ENCODE measurements around the gene TOMM22. TPM values are rescaled to one million over a fixed set of nuclear protein-coding genes. Genes with fewer than 3 reads are reported as not detected.

Gene TOMM22
- total and polyA plus RNA-seq, 4 donors: 25.6 to 57.7 (median 29.2) TPM

DNA sequence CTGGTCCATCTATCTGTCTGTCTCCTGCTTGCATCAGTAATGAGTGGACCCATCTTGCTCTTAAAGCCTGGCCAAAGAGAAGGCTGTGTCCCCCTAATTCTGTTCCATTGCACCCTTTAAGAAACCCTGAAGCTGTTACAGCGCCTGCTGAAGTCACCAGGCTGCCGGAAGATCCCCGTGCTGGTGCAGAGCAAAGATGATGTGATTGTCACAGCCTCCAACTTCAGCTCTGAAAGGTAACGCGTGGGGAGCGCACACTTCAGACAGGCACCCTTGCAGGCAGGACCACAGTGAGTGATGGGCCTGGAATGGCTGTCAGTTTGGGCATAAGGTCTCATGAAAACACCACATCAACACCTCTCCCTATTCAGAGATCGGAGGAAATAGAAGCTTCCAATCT, 42.4 kb downstream of the TOMM22 start:
- no peaks in the 10 kb centered on the region for H3K4me1 ChIP-seq (ENCODE audit: control insufficient read depth in 5 of 5, insufficient read depth in 5 of 5, low read length in 5 of 5)
- DNase-seq: no peak
- no peaks in the 10 kb centered on the region for H3K9me3 ChIP-seq (ENCODE audit: control insufficient read depth in 4 of 4, insufficient read depth in 3 of 4, low read length in 3 of 4)
- TF ChIP-seq CTCF (IDR thresholded peaks at IDR 0.05; ENCODE audit: control extremely low read depth, extremely low read depth): no peak
- H3K27me3 ChIP-seq (ENCODE audit: control insufficient read depth in 3 of 3, insufficient read depth in 3 of 3, low read length in 2 of 3): no peaks in the 10 kb centered on the region
- 97 to 98% methylated on average over 7 of the region's 7 CpGs for WGBS, 2 donors
- peaks cover 50 to 75% (median 59%) of the 10 kb centered on the region in 4 donors for H3K36me3 ChIP-seq (ENCODE audit: control insufficient read depth in 4 of 4, insufficient read depth in 4 of 4, low read length in 4 of 4)
- H3K9ac ChIP-seq (ENCODE audit: insufficient read depth in 1 of 2, low read length in 2 of 2): no peak overlapping the region
- no peak for ATAC-seq (ENCODE audit: insufficient read depth, low FRiP score)
- H3K27ac ChIP-seq (ENCODE audit: low read depth in 1 of 2, low read length in 1 of 2): no peak overlapping the region
- H3K4me3 ChIP-seq: no peak overlapping the region

DNA sequence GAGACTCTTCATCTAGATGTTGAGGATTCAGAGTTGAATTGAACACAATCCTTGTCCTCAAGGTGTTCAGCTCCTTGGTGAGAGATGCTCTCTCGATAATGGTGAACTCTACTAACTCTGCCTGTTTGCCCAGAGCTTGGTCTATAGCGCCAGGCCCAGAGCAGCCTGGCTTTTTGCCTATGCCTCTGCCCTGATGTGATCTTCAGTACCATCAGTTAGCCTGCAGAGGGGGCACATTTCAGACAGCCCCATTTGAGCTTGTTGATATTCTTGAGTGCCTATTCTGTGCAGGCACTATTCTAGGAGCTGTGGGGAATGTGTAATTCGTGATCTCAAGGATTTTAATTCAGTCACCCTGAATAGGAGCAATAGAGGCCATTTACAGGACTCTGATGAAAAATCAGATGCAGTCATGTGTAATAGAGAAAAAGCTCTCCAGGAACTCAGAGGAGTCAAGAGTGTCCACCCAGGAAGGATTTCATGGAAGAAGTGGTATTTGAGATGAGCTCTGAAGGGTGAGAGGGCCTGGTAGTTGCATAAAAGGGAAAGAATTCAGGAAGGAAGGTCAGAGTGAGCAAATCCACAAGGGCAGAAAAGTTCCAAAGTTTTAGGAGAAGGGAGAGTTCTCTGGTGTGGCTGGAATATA, 43.3 kb downstream of the TOMM22 start:
- Histone ChIP-seq H3K9ac (ENCODE audit: insufficient read depth in 1 of 2, low read length in 2 of 2) (no peak overlapping the region), H3K4me1 (ENCODE audit: control insufficient read depth in 5 of 5, insufficient read depth in 5 of 5, low read length in 5 of 5) (no peaks in the 10 kb centered on the region), H3K27me3 (ENCODE audit: control insufficient read depth in 3 of 3, insufficient read depth in 3 of 3, low read length in 2 of 3) (no peaks in the 10 kb centered on the region), H3K27ac (ENCODE audit: low read depth in 1 of 2, low read length in 1 of 2) (no peak overlapping the region), H3K9me3 (ENCODE audit: control insufficient read depth in 4 of 4, insufficient read depth in 3 of 4, low read length in 3 of 4) (no peaks in the 10 kb centered on the region), H3K4me3 (no peak overlapping the region), H3K36me3 (ENCODE audit: control insufficient read depth in 4 of 4, insufficient read depth in 4 of 4, low read length in 4 of 4) (peaks cover 57 to 82% (median 67%) of the 10 kb centered on the region in 4 donors)
- ATAC-seq (ENCODE audit: insufficient read depth, low FRiP score) (peak; percentile 53), DNase-seq (no peak)
- WGBS, 2 donors: 81 to 83% methylated on average over 3 of the region's 3 CpGs
- TF ChIP-seq CTCF (IDR thresholded peaks at IDR 0.05; ENCODE audit: control extremely low read depth, extremely low read depth): no peak

- no peak overlapping the region for H3K4me3 ChIP-seq
- no peaks in the 10 kb centered on the region for H3K4me1 ChIP-seq (ENCODE audit: control insufficient read depth in 5 of 5, insufficient read depth in 5 of 5, low read length in 5 of 5)
- ATAC-seq (ENCODE audit: insufficient read depth, low FRiP score) (no peak), DNase-seq (no peak)
- H3K27me3 ChIP-seq (ENCODE audit: control insufficient read depth in 3 of 3, insufficient read depth in 3 of 3, low read length in 2 of 3): no peaks in the 10 kb centered on the region
- no peak overlapping the region for H3K9ac ChIP-seq (ENCODE audit: insufficient read depth in 1 of 2, low read length in 2 of 2)
- 93 to 94% methylated on average over 18 of the region's 18 CpGs for WGBS, 2 donors
- no peak overlapping the region for H3K27ac ChIP-seq (ENCODE audit: low read depth in 1 of 2, low read length in 1 of 2)
- TF ChIP-seq CTCF (IDR thresholded peaks at IDR 0.05; ENCODE audit: control extremely low read depth, extremely low read depth): no peak
- peaks cover 57 to 78% (median 69%) of the 10 kb centered on the region in 4 donors for H3K36me3 ChIP-seq (ENCODE audit: control insufficient read depth in 4 of 4, insufficient read depth in 4 of 4, low read length in 4 of 4)
- no peaks in the 10 kb centered on the region for H3K9me3 ChIP-seq (ENCODE audit: control insufficient read depth in 4 of 4, insufficient read depth in 3 of 4, low read length in 3 of 4)
Measured at GRCh38 chr22:38725900-38726655, 44.3 kb downstream of the TOMM22 start.
